GM19452 (cell line): ENCODE measurements around the gene KCTD12.
"Not testable (repeated sequence)": the region's sequence is repeated elsewhere in the genome, so short reads cannot be mapped to it uniquely, and the experiment has no call there.

Experiments used
- ATAC-seq: cut with Tn5 transposase; IDR thresholded peaks from one replicate; pipeline ENCODE4 v1.9.1; 2021; ENCODE audit not compliant: unreplicated experiment

KCTD12 gene

DNA sequence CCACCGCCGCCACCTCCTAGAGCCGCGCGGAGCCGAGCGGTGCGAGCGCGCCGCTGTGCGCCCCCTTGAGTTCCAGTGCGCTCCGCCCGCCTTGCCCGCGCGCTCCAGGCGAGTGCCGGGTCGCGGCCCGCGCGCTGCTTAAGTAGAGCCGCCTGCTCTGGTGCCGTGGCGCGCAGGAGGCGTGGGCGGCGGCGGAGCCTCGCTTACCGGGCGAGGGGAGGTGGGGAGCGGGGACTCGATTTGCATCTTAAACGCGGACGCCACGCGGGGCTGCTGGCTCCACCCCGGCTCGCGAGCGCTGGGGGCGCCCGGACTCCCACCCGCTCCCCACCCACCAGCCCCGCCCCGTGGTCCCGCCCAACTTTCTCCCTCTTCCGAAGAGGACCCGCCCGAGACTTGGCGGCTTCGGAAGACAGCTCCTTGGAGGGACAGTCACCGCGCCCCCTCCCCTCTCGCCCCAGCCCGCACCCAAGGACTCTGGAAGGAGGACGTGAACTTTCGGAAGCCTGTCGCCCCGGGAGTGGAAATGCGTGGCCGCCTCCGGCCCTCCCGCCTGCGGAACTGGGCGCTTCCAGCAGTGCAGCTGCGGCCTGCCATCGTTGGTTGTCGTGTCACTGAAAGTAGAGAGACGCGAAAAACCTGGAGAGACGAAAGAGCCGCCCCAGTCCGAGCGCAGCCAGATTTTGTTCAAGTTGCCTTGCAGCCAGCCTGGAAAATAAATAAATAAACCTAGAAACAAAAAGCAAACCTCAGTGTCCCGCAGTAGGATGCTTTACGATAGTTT lies at the start of gene KCTD12:
Gene KCTD12 (minus strand): TSS at position 114 of the 784 bp plus-strand sequence. CDS start 257 bp downstream, outside the sequence.
- peak; percentile 64 for ATAC-seq

- no peak for ATAC-seq
Measured at GRCh38 chr13:76934671-76935070, 48.5 kb upstream of the KCTD12 start.

- ATAC-seq = no peak
Measured at GRCh38 chr13:76932076-76932475, 45.9 kb upstream of the KCTD12 start.

GRCh38 chr13:76929851-76930374 lies 43.7 kb upstream of the KCTD12 start:
- ATAC-seq = no peak

DNA sequence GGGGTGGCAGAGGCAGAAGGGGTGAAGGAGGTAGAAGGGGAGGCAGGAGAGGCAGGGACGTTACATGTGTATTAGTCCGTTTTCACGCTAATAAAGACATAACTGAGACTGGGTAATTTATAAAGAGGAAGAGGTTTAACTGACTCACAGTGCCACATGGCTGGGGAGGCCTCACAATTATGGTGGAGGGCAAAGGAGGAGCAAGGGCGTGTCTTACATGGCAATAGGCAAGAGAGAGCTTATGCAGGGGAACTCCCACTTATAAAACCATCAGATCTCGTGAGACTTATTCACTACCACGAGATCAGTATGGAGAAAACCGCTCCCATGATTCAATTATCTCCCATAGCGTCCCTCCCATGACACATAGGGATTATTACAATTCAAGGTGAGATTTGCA lies 43.1 kb upstream of the KCTD12 start:
- no peak for ATAC-seq

DNA sequence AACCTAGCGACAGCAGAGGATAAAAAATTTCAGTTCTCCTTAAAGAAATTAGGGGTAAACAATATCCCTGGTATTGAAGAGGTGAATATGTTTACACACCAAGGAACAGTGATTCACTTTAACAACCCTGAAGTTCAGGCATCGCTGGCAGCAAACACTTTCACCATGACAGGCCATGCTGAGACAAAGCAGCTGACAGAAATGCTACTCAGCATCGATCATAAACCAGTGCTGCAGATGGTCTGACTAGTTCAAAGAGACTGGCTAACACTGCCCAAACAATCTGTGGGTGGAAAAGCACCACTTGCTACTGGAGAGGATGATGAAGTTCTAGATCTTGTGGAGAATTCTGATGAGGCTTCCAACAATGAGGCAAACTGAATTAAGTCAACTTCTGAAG lies 42.3 kb upstream of the KCTD12 start:
- no peak for ATAC-seq

GRCh38 chr13:76927955-76928354 lies 41.8 kb upstream of the KCTD12 start:
- ATAC-seq = no peak

DNA sequence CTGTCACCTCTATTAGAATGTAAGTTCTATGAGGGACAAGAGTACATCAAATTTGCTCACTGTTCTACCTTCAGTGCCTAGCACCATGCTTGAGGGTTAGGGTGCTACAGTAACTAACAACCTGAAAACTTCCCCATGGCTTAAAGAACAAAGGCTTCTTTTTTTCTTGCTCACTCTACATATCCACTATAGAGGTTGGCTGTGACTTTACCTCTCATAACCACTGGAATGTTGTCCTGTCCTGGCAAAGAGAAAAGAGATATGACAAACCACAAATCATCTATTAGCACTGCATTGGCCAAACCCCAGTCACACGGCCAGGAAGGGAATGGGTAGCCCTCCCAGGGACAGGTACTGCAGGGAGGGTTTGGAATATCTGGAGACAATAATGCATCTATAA lies 38.9 kb upstream of the KCTD12 start:
- ATAC-seq = no peak

DNA sequence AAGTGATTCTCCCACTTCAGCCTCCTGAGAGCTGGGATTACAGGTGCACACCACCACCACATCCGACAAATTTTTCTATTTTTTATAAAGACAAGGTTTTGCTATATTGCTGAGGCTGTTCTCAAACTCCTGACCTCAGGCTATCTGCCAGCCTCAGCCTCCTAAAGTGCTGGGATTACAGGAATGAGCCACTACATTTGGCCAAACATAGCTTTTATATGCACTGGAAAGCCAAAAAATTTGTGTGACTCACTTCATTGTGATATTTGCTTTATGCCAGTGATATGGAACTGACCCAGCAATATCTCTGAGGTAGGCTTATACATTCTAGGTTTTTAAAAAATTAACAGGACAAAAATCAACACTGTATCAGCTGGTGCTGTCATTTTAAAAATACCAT lies 35.3 kb upstream of the KCTD12 start:
- no peak for ATAC-seq

GRCh38 chr13:76917755-76918481 lies 31.7 kb upstream of the KCTD12 start:
- ATAC-seq = not testable (repeated sequence)

- ATAC-seq = no peak
Measured at GRCh38 chr13:76917095-76917494, 30.9 kb upstream of the KCTD12 start.

DNA sequence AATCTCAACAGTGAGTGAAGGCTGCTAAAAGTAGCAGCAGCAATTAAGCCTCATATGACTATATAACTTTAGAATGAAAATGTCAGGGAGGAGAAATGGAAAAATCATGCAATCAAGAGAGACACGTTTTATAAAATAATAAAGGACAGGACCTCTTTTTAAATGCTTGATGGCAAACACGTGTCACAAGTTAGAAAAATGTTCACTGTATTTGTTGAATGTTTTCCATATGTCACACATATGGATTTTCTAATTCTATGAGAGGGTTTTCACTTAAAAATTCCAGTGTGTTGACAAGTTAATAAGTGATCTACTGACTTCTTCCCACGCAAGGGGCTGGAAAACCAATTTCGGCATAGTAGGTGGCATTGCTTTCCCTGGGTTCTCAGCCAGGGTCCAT lies 27.7 kb upstream of the KCTD12 start:
- ATAC-seq = no peak

DNA sequence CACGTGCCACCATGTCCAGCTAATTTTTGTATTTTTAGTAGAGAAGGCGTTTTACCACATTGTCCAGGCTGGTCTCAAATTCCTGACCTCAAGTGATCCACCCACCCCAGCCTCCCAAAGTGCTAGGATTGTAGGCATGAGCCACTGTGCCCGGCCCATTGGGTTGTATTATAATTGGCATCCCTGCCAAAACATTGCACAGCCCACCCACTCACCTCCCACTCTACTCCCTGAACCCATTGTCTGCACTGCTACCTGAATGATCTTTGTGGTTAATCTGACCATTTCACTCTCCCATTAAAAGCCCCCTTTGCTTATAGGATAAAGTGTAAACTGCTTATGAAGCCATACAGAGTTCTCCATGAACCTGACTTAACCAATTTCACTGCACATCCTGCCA lies 26.3 kb upstream of the KCTD12 start:
- no peak for ATAC-seq

GRCh38 chr13:76904507-76904906 lies 18.3 kb upstream of the KCTD12 start:
- ATAC-seq = no peak

GRCh38 chr13:76903544-76904162 lies 17.4 kb upstream of the KCTD12 start:
- peak; percentile 88 for ATAC-seq

DNA sequence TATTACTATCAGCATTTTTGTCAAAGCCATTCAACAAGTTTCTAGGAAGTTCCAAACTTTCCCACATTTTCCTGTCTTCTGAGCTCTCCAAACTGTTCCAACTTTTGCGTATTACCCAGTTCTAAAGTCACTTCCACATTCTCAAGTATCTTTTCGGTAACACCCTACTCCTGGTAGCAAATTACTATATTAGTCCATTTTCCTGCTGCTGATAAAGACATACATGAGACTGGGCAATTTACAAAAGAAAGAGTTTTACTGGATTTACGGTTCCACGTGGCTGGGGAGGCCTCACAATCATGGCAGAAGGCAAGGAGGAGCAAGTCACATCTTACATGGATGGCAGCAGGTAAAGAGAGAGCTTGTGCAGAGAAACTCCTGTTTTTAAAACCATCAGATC lies 12.9 kb upstream of the KCTD12 start:
- ATAC-seq = not testable (repeated sequence)

DNA sequence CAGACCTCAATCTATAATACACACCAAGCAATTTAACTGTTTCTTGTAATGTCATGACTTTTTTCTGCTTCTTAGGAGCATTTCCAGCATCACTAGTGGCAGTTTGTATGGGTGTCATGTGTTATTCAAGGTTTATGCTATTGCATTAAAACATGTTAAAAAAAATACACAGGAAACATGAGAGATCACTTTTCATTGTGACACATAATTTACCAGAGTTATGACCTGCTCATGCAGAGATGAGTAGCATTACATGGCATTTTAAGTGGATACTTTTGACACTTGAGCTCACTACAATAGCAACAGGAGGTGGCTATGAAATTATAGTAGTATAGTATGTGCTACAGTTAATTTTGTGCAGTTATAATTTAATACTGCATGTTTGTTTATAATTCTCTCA lies 11.0 kb upstream of the KCTD12 start:
- ATAC-seq = not testable (repeated sequence)

GRCh38 chr13:76894401-76895110 lies 8.4 kb upstream of the KCTD12 start:
- ATAC-seq = peak; percentile 69

DNA sequence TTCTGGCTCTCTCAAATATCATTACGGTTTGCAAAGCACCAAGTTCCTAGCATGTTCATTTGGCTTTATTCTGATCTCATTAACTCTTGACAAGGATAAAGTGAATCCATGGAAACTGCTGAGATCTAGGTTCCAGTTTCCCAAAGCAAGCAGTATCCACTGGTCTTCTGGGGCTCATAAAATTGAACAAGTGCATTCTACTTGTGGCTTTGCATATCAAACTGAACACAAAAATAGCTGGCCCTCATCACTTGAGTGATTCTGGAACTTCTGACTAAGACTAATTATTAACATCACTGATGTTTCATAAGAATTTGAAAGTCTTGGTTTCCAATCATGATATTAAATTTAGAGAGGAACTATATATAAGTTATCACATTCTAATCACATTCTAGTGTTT lies 6.3 kb upstream of the KCTD12 start:
- peak; percentile 59 for ATAC-seq

DNA sequence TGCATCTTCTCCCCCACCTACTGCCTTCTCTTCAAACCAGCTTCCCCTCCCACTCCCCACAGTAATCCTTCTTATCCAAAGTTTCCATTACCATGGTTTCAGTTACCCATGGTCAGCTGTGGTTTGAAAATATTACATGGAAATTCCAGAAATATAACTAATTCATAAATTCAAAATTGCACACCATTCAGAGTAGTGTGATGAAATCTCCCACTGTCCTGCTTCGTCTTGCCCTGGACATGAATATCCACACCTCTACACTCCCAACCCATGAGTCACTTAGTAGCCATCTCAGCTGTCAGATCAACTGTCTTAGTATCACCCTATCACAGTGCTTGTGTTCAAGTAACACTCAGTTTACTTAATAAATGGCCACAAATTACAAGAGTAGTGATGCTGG lies 3.8 kb upstream of the KCTD12 start:
- ATAC-seq = no peak

GRCh38 chr13:76889254-76889653 lies 3.0 kb upstream of the KCTD12 start:
- ATAC-seq = no peak
